ENCODE results near the gene BBOX1. TPM values are rescaled to one million over a fixed set of nuclear protein-coding genes. Genes with fewer than 3 reads are reported as not detected.
A peak's percentile ranks its signal among the peaks of the same experiment; 100 is the strongest.

BBOX1 gene, protein sequence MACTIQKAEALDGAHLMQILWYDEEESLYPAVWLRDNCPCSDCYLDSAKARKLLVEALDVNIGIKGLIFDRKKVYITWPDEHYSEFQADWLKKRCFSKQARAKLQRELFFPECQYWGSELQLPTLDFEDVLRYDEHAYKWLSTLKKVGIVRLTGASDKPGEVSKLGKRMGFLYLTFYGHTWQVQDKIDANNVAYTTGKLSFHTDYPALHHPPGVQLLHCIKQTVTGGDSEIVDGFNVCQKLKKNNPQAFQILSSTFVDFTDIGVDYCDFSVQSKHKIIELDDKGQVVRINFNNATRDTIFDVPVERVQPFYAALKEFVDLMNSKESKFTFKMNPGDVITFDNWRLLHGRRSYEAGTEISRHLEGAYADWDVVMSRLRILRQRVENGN
- total RNA-seq = not detected

DNA sequence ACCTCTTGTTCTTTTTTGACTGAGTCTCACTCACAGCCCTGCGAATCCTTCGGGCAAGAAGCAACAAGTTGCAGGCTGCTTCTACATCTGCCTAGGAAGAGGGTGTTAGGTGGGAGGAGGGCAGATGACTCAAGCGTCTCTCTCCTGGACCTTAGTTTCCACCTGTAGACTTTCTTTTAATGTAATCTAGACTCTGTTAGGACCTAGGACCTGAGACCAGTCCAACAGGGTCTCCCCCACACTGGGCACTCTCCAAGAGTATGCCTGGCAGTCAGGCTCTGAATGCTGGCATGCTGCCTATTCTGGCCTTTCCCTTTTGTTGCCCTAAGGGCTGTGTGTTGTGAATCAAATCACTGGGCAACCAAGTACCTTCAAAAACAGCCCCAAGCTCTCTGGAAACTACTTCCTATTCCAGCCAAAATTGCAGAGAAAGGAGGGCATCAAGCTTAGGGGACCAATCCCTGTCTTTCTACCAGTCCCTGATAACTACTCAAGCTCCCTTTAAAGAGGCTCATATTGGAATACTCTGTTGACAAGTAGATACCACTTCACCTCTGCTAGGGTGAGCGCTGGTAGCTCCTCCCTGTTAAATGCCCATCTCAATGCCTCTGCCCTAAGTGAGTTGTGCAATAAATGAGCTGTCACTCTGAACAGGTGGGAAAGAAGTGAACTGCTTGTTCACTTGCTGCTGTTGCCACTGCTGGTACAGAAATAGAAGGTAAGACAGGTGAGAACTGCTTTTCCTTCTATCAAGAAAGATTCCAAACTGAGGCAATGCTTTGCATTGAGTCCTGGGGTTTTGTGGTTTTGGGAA, at the start of gene BBOX1:
TSS of gene BBOX1 (plus strand) at position 514 of the 814 bp plus-strand sequence. CDS start 14,616 bp downstream, outside the sequence.
- H3K27me3 ChIP-seq = no peaks in the 10 kb centered on the region
- TF ChIP-seq, protein P1, sequence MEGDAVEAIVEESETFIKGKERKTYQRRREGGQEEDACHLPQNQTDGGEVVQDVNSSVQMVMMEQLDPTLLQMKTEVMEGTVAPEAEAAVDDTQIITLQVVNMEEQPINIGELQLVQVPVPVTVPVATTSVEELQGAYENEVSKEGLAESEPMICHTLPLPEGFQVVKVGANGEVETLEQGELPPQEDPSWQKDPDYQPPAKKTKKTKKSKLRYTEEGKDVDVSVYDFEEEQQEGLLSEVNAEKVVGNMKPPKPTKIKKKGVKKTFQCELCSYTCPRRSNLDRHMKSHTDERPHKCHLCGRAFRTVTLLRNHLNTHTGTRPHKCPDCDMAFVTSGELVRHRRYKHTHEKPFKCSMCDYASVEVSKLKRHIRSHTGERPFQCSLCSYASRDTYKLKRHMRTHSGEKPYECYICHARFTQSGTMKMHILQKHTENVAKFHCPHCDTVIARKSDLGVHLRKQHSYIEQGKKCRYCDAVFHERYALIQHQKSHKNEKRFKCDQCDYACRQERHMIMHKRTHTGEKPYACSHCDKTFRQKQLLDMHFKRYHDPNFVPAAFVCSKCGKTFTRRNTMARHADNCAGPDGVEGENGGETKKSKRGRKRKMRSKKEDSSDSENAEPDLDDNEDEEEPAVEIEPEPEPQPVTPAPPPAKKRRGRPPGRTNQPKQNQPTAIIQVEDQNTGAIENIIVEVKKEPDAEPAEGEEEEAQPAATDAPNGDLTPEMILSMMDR (IDR thresholded peaks at IDR 0.05) = no peak
- no peak for DNase-seq
- intact Hi-C loops (cut with DNase I) = no loop called here
- no peak within 1 kb of the TSS for H3K27ac ChIP-seq
- no peaks in the 10 kb centered on the region for H3K4me1 ChIP-seq
- no peaks in the 10 kb centered on the region for H3K9me3 ChIP-seq
- no peak within 1 kb of the TSS for H3K9ac ChIP-seq (ENCODE audit: low read depth in 2 of 2, low read length in 2 of 2)
- no peaks in the 10 kb centered on the region for H3K36me3 ChIP-seq
- no peak within 1 kb of the TSS for H3K4me3 ChIP-seq

GRCh38 chr11:26992031-26992541, 48.5 kb upstream of the BBOX1 start:
- DNase-seq = no peak
- Histone ChIP-seq H3K9me3 (no peaks in the 10 kb centered on the region), H3K36me3 (no peaks in the 10 kb centered on the region), H3K27ac (peak overlapping the region; percentile 30), H3K4me1 (no peaks in the 10 kb centered on the region), H3K9ac (ENCODE audit: low read depth in 2 of 2, low read length in 2 of 2) (no peak overlapping the region), H3K4me3 (no peak overlapping the region), H3K27me3 (no peaks in the 10 kb centered on the region)
- TF ChIP-seq, protein P1 (IDR thresholded peaks at IDR 0.05) = no peak
- intact Hi-C loops (cut with DNase I) = no loop called here

DNA sequence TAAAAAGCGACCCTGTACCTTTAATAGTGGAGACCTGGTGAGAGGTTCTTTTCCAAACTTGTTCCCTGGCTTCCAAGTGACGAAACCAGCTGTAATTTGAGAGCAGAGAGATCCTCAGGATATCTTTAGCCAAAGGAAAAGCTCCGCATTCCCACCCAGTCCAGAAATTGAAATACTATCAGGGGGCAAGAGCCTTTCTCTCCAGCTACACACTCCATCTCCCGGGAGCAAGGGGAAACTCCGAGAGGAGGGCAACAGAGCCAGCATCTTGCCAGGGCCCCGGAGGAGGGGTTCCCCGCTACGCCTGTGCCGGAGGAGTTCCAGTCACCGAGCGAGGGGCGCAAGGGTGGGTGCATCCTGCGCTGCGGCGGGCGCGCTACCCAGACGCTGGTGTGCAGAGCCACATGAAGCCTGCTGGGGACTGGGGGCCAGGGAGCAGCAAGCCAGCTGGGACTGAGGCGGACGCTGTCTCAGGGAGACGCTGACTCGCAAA, 46.6 kb upstream of the BBOX1 start, which contains the start of gene FIBIN:
TSS of gene FIBIN (plus strand) at position 148 of the 493 bp plus-strand sequence. CDS start 415 bp downstream, outside the sequence.
- H3K4me1 ChIP-seq = no peaks in the 10 kb centered on the region
- no peaks in the 10 kb centered on the region for H3K27me3 ChIP-seq
- peak within 1 kb of the TSS; percentile 38 for H3K27ac ChIP-seq
- H3K9me3 ChIP-seq = no peaks in the 10 kb centered on the region
- TF ChIP-seq, protein P1 (IDR thresholded peaks at IDR 0.05) = no peak
- no peak for DNase-seq
- H3K4me3 ChIP-seq = peak within 1 kb of the TSS; percentile 21
- intact Hi-C loops (cut with DNase I) = no loop called here
- H3K36me3 ChIP-seq = no peaks in the 10 kb centered on the region
- H3K9ac ChIP-seq (ENCODE audit: low read depth in 2 of 2, low read length in 2 of 2) = peak within 1 kb of the TSS in 1 of 2 donors; percentile 64

DNA sequence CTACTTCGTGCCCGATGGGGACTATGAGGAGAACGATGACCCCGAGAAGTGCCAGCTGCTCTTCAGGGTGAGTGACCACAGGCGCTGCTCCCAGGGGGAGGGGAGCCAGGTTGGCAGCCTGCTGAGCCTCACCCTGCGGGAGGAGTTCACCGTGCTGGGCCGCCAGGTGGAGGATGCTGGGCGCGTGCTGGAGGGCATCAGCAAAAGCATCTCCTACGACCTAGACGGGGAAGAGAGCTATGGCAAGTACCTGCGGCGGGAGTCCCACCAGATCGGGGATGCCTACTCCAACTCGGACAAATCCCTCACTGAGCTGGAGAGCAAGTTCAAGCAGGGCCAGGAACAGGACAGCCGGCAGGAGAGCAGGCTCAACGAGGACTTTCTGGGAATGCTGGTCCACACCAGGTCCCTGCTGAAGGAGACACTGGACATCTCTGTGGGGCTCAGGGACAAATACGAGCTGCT, 46.0 kb upstream of the BBOX1 start:
- DNase-seq = no peak

More for the DNA sequence above, 46.0 kb upstream of the BBOX1 start:
- intact Hi-C loops (cut with DNase I) = no loop called here
- H3K9ac ChIP-seq (ENCODE audit: low read depth in 2 of 2, low read length in 2 of 2) = peak overlapping the region in 1 of 2 donors; percentile 64
- no peaks in the 10 kb centered on the region for H3K27me3 ChIP-seq
- peak overlapping the region; percentile 21 for H3K4me3 ChIP-seq
- H3K4me1 ChIP-seq = no peaks in the 10 kb centered on the region
- no peaks in the 10 kb centered on the region for H3K36me3 ChIP-seq
- H3K9me3 ChIP-seq = no peaks in the 10 kb centered on the region
- TF ChIP-seq, protein P1 (IDR thresholded peaks at IDR 0.05) = no peak
- peak overlapping the region; percentile 38 for H3K27ac ChIP-seq

All from colonic mucosa (tissue), 4 donors.